GM12891 (cell line): ENCODE results near the gene IGLL5.

Source experiments
- DNase-seq: peaks from one replicate; pipeline ENCODE4 v3.0.0; 2011; ENCODE audit warnings: low spot score; ENCODE audit not compliant: insufficient read length
- FAIRE-seq: peaks from 2 replicates; lab custom pipeline; 2011; peaks lifted over from hg19 to GRCh38; lab: Jason Lieb, UNC
- PAX5 ChIP-seq: IDR thresholded peaks from 2 replicates; pipeline ENCODE4 v1.6.1; 2011; ENCODE audit warnings: low read length, moderate library complexity, mild to moderate bottlenecking; ENCODE audit not compliant: insufficient read depth, severe bottlenecking
- POLR2A ChIP-seq: IDR thresholded peaks from 2 replicates; pipeline ENCODE4 v1.6.1; 2011; ENCODE audit warnings: low read depth, low read length, control low read depth
- POLR2AphosphoS5 ChIP-seq: IDR thresholded peaks from 2 replicates; pipeline ENCODE4 v1.6.1; 2011; ENCODE audit warnings: low read depth, low read length, control low read depth
- POU2F2 ChIP-seq: IDR thresholded peaks from 2 replicates; pipeline ENCODE4 v1.6.1; 2011; ENCODE audit warnings: low read depth, mild to moderate bottlenecking, control low read depth, low read length, moderate library complexity
- SPI1 ChIP-seq: IDR thresholded peaks from 2 replicates; pipeline ENCODE4 v1.6.1; 2011; ENCODE audit warnings: low read depth, low read length, control low read depth
- TAF1 ChIP-seq: IDR thresholded peaks from 2 replicates; pipeline ENCODE4 v1.6.1; 2011; ENCODE audit warnings: low read depth, low read length, control low read depth

The IGLL5 gene

GRCh38 chr22:22857607-22858558, 29.7 kb upstream of the IGLL5 start:
- DNase-seq (no peak), FAIRE-seq (peak; percentile 88)
- peak; percentile 86 for TF ChIP-seq SPI1
- no peak for TF ChIP-seq PAX5

GRCh38 chr22:22858559-22858937, 29.1 kb upstream of the IGLL5 start:
- TF ChIP-seq POLR2AphosphoS5 (no peak), TAF1 (no peak), POU2F2 (no peak), POLR2A (no peak), PAX5 (no peak), SPI1 (no peak)
- DNase-seq (no peak), FAIRE-seq (no peak)

GRCh38 chr22:22863001-22863400, 24.6 kb upstream of the IGLL5 start:
- DNase-seq (no peak), FAIRE-seq (no peak)
- TF ChIP-seq POU2F2, result no peak
- no peak for TF ChIP-seq POLR2AphosphoS5
- TF ChIP-seq POLR2A, result no peak
- TF ChIP-seq TAF1, result no peak
- TF ChIP-seq SPI1, result no peak
- no peak for TF ChIP-seq PAX5

- FAIRE-seq (peak; percentile 98), DNase-seq (no peak)
Observed at GRCh38 chr22:22865311-22866072, 22.1 kb upstream of the IGLL5 start.

GRCh38 chr22:22866381-22867111, 21.1 kb upstream of the IGLL5 start:
- DNase-seq, result no peak
- no peak for TF ChIP-seq POLR2AphosphoS5
- no peak for TF ChIP-seq PAX5
- TF ChIP-seq SPI1, result no peak
- TF ChIP-seq TAF1, result no peak
- TF ChIP-seq POLR2A, result no peak
- TF ChIP-seq POU2F2, result no peak
- FAIRE-seq, result no peak

More at GRCh38 chr22:22865311-22866072, 22.1 kb upstream of the IGLL5 start:
- TF ChIP-seq POU2F2, result no peak
- no peak for TF ChIP-seq POLR2AphosphoS5
- TF ChIP-seq SPI1, result peak; percentile 97

GRCh38 chr22:22867996-22868715, 19.5 kb upstream of the IGLL5 start:
- DNase-seq (no peak), FAIRE-seq (peak; percentile 35)
- no peak for TF ChIP-seq POLR2A
- no peak for TF ChIP-seq TAF1
- TF ChIP-seq PAX5, result no peak
- no peak for TF ChIP-seq POU2F2
- TF ChIP-seq POLR2AphosphoS5, result no peak
- TF ChIP-seq SPI1, result no peak

GRCh38 chr22:22870577-22871404, 16.8 kb upstream of the IGLL5 start:
- DNase-seq (no peak), FAIRE-seq (peak; percentile 85)
- TF ChIP-seq SPI1 (no peak), POLR2AphosphoS5 (no peak), TAF1 (no peak), POU2F2 (peak; percentile 28; the same call in 1 of the 2 replicates), POLR2A (no peak)

GRCh38 chr22:22871536-22872278, 15.9 kb upstream of the IGLL5 start:
- FAIRE-seq (no peak), DNase-seq (no peak)
- no peak for TF ChIP-seq PAX5
- no peak for TF ChIP-seq POLR2AphosphoS5
- TF ChIP-seq SPI1, result no peak
- TF ChIP-seq POU2F2, result no peak
- no peak for TF ChIP-seq POLR2A
